Measurements from ENCODE around the gene C5orf58.

- TF ChIP-seq CTCF (IDR thresholded peaks at IDR 0.05), result no peak
- no peak for TF ChIP-seq POLR2AphosphoS5 (IDR thresholded peaks at IDR 0.05)
- TF ChIP-seq POLR2A (IDR thresholded peaks at IDR 0.05), result no peak
These were observed 16.6 kb downstream of the C5orf58 start for GRCh38 chr5:170249355-170249754.
